ENCODE data around the gene COQ10A.

- TF ChIP-seq CTCF (conservative IDR thresholded peaks at IDR 0.05 in 1 of 2, IDR thresholded peaks at IDR 0.05 in 1 of 2; ENCODE audit: low read depth in 1 of 2, low read length in 2 of 2) (no peak), EZH2 (IDR thresholded peaks at IDR 0.05; ENCODE audit: low read length, missing control alignments) (no peak)
These were observed 43.1 kb upstream of the COQ10A start for GRCh38 chr12:56223571-56224101.
